Upper lobe of left lung (tissue), 4 donors: Measurements from ENCODE around the gene ZFHX3.

Experiments
- EP300 ChIP-seq, 4 donors: sonication (generic); formaldehyde crosslinking; IDR thresholded peaks; one replicate each; pipeline ENCODE4 v1.5.1; 2017; ENCODE audit warnings: antibody characterized with exemption in 4 of 4, control low read depth in 2 of 4
- POLR2A ChIP-seq, 4 donors: fragments of 450-650 bp; IDR thresholded peaks; one replicate each; pipeline ENCODE4 v1.5.1; 2016 to 2017; ENCODE audit warnings: antibody characterized with exemption in 4 of 4, mild to moderate bottlenecking in 2 of 4
- TF ChIP-seq, protein P1 (sequence below), 6 experiments: fragments of 450-650 bp in 4 of 6; fragments of 200-600 bp in 2 of 6; sonication (generic) in 2 of 6; IDR thresholded peaks; one replicate each; pipeline ENCODE4 v1.5.1; 2016 to 2019; ENCODE audit warnings: antibody characterized with exemption in 6 of 6

DNA sequence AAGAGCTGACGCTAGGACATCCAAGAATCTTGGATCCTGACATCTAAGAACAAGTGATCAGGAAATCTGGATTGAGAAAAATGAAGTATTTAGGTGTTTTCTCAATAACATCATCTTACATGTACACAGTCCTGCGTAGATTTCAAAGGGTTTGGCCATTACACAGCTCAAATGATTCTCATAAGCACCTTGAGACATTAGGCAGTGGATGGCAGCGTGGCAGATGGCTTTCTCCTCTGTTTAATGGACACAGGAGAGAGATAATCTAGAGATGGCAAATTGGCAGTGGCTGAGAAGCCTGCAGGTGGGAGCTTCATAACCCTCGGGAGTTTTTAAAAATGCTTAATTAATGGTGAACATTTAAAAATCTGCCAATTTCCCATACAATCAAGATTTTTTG is 137.5 kb downstream of the ZFHX3 start:
- TF ChIP-seq EP300 (IDR thresholded peaks at IDR 0.05) (no peak), POLR2A (IDR thresholded peaks at IDR 0.05) (no peak)
- TF ChIP-seq, protein P1, sequence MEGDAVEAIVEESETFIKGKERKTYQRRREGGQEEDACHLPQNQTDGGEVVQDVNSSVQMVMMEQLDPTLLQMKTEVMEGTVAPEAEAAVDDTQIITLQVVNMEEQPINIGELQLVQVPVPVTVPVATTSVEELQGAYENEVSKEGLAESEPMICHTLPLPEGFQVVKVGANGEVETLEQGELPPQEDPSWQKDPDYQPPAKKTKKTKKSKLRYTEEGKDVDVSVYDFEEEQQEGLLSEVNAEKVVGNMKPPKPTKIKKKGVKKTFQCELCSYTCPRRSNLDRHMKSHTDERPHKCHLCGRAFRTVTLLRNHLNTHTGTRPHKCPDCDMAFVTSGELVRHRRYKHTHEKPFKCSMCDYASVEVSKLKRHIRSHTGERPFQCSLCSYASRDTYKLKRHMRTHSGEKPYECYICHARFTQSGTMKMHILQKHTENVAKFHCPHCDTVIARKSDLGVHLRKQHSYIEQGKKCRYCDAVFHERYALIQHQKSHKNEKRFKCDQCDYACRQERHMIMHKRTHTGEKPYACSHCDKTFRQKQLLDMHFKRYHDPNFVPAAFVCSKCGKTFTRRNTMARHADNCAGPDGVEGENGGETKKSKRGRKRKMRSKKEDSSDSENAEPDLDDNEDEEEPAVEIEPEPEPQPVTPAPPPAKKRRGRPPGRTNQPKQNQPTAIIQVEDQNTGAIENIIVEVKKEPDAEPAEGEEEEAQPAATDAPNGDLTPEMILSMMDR (IDR thresholded peaks at IDR 0.05), result no peak
